Activated gamma-delta T cell treated with Interleukin-2 at 50 U/mL for 16 hours (primary cell): ENCODE data around the gene ARPC5L.

Source experiments
- DNase-seq: peaks from one replicate; pipeline ENCODE4 v3.0.0-alpha.2; 2020

Gene ARPC5L

GRCh38 chr9:124868511-124869465 is 6.9 kb downstream of the ARPC5L start:
- peak; percentile 85 for DNase-seq

- DNase-seq: peak; percentile 38
Measured at GRCh38 chr9:124869466-124869985, 7.6 kb downstream of the ARPC5L start.

GRCh38 chr9:124869986-124870560 is 8.1 kb downstream of the ARPC5L start:
- DNase-seq: peak; percentile 80

- no peak for DNase-seq
Measured at GRCh38 chr9:124870723-124871122, 8.8 kb downstream of the ARPC5L start.

GRCh38 chr9:124871156-124871561 is 9.2 kb downstream of the ARPC5L start:
- DNase-seq: no peak

GRCh38 chr9:124873664-124874063 is 11.7 kb downstream of the ARPC5L start:
- peak; percentile 44 for DNase-seq

GRCh38 chr9:124875501-124875900 is 13.6 kb downstream of the ARPC5L start:
- DNase-seq: no peak

- no peak for DNase-seq
Measured at GRCh38 chr9:124877021-124877782, 15.3 kb downstream of the ARPC5L start.

- no peak for DNase-seq
Measured at GRCh38 chr9:124878021-124878420, 16.1 kb downstream of the ARPC5L start.

- DNase-seq: no peak
Measured at GRCh38 chr9:124878518-124878917, 16.6 kb downstream of the ARPC5L start.

- no peak for DNase-seq
Measured at GRCh38 chr9:124879226-124879625, 17.3 kb downstream of the ARPC5L start.

GRCh38 chr9:124880501-124880900 is 18.6 kb downstream of the ARPC5L start:
- no peak for DNase-seq

GRCh38 chr9:124881138-124881743 is 19.3 kb downstream of the ARPC5L start:
- no peak for DNase-seq

GRCh38 chr9:124882231-124882630 is 20.3 kb downstream of the ARPC5L start:
- DNase-seq: no peak

GRCh38 chr9:124884376-124884775 is 22.4 kb downstream of the ARPC5L start:
- no peak for DNase-seq

GRCh38 chr9:124885551-124885950 is 23.6 kb downstream of the ARPC5L start:
- no peak for DNase-seq

- no peak for DNase-seq
Measured at GRCh38 chr9:124886461-124886860, 24.5 kb downstream of the ARPC5L start.

GRCh38 chr9:124886866-124887492 is 25.0 kb downstream of the ARPC5L start:
- DNase-seq: no peak

GRCh38 chr9:124887832-124888231 is 25.9 kb downstream of the ARPC5L start:
- no peak for DNase-seq

GRCh38 chr9:124889006-124889405 is 27.1 kb downstream of the ARPC5L start:
- DNase-seq: no peak

- no peak for DNase-seq
Measured at GRCh38 chr9:124890179-124890578, 28.2 kb downstream of the ARPC5L start.

GRCh38 chr9:124894035-124894740 is 32.3 kb downstream of the ARPC5L start:
- no peak for DNase-seq
